ENCODE results near the gene HELZ2. TPM values are rescaled to one million over a fixed set of nuclear protein-coding genes. Genes with fewer than 3 reads are reported as not detected.

Gene HELZ2
- total and polyA plus RNA-seq, 2 experiments from 2014 or later = 5.2 to 48.9 TPM

DNA sequence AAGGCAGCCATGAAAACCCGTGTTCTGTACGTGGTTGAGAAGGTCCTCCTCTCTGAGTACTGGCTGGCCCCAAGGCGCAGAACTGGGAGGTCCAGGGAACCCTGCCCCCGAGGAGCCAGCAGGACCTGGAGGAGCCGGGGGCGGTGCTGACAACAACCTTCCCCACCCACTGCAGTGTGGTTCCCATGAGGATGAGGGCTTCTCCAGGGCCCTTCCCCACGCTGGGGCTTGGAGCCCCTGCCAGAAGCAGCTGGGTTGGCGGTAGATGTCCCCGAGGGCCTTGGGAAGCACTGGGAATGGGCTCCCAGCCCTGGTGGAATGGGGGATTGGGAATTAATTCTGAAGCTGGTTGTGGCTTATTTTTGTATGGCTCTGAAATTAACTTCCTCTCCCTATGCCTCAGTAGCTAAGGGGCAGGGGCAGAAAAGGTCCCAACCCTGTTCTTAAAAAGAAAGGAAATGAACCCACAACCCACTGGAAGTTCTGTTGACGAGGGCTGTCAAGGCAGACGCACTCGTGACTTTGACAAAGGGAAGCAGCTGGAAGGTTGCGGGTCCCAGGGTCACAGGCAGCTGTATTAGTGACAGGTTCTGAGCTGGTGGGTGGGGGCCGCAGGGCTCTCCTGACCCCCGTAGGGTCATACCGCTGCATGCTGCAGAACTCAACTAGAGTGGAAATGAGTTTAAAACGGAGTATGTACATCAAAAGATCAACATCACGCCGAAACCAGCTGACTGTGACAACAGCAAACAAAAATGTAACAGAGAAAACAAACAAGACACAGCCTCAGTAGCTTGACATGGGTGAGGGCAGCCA lies 13.9 kb upstream of the HELZ2 start (continued):
- TF ChIP-seq, protein P1, sequence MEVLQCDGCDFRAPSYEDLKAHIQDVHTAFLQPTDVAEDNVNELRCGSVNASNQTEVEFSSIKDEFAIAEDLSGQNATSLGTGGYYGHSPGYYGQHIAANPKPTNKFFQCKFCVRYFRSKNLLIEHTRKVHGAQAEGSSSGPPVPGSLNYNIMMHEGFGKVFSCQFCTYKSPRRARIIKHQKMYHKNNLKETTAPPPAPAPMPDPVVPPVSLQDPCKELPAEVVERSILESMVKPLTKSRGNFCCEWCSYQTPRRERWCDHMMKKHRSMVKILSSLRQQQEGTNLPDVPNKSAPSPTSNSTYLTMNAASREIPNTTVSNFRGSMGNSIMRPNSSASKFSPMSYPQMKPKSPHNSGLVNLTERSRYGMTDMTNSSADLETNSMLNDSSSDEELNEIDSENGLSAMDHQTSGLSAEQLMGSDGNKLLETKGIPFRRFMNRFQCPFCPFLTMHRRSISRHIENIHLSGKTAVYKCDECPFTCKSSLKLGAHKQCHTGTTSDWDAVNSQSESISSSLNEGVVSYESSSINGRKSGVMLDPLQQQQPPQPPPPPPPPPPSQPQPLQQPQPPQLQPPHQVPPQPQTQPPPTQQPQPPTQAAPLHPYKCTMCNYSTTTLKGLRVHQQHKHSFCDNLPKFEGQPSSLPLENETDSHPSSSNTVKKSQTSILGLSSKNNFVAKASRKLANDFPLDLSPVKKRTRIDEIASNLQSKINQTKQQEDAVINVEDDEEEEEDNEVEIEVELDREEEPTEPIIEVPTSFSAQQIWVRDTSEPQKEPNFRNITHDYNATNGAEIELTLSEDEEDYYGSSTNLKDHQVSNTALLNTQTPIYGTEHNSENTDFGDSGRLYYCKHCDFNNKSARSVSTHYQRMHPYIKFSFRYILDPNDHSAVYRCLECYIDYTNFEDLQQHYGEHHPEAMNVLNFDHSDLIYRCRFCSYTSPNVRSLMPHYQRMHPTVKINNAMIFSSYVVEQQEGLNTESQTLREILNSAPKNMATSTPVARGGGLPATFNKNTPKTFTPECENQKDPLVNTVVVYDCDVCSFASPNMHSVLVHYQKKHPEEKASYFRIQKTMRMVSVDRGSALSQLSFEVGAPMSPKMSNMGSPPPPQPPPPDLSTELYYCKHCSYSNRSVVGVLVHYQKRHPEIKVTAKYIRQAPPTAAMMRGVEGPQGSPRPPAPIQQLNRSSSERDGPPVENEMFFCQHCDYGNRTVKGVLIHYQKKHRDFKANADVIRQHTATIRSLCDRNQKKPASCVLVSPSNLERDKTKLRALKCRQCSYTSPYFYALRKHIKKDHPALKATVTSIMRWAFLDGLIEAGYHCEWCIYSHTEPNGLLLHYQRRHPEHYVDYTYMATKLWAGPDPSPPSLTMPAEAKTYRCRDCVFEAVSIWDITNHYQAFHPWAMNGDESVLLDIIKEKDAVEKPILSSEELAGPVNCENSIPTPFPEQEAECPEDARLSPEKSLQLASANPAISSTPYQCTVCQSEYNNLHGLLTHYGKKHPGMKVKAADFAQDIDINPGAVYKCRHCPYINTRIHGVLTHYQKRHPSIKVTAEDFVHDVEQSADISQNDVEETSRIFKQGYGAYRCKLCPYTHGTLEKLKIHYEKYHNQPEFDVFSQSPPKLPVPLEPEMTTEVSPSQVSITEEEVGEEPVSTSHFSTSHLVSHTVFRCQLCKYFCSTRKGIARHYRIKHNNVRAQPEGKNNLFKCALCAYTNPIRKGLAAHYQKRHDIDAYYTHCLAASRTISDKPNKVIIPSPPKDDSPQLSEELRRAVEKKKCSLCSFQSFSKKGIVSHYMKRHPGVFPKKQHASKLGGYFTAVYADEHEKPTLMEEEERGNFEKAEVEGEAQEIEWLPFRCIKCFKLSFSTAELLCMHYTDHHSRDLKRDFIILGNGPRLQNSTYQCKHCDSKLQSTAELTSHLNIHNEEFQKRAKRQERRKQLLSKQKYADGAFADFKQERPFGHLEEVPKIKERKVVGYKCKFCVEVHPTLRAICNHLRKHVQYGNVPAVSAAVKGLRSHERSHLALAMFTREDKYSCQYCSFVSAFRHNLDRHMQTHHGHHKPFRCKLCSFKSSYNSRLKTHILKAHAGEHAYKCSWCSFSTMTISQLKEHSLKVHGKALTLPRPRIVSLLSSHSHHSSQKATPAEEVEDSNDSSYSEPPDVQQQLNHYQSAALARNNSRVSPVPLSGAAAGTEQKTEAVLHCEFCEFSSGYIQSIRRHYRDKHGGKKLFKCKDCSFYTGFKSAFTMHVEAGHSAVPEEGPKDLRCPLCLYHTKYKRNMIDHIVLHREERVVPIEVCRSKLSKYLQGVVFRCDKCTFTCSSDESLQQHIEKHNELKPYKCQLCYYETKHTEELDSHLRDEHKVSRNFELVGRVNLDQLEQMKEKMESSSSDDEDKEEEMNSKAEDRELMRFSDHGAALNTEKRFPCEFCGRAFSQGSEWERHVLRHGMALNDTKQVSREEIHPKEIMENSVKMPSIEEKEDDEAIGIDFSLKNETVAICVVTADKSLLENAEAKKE (CRISPR knock-in tag; IDR thresholded peaks at IDR 0.05) = no peak

DNA sequence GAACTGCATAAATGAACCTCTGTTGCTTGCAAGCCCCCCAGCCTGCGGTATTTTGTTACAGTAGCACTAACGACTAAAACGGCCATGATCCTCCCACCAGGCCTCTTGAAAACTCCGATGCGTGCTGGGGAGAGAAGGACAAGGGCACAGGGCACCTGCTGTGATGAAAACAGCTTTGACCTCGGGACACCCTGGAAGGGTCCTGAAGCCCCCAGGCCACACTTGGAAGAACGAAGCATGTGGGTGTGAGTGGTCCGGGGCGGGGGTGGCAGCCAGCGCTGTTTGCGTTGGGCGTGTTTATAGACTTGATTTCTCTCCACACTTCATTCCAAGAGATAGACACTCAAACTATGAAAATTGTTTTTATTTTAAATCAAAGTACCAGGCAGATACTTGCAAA lies 13.2 kb upstream of the HELZ2 start:
- H3K9me2 ChIP-seq (ENCODE audit: insufficient read depth) = no peaks in the 10 kb centered on the region
- H3K27ac ChIP-seq (ENCODE audit: low read depth) = no peak overlapping the region
- no peaks in the 10 kb centered on the region for H4K20me1 ChIP-seq (replicated peaks; ENCODE audit: insufficient read depth)
- no peak overlapping the region for H2AFZ ChIP-seq
- Mint-ChIP-seq H3K4me3 (no peak overlapping the region), H3K4me1 (no peaks in the 10 kb centered on the region), H3K27me3 (ENCODE audit: insufficient read depth, low read depth, poor library complexity) (peaks cover 8% of the 10 kb centered on the region), H3K9me3 (no peaks in the 10 kb centered on the region), H3K36me3 (ENCODE audit: low read depth) (peaks cover 12% of the 10 kb centered on the region), H3K27ac (no peak overlapping the region)
- 0 out of 2 replicates have a peak, but pooled peaks cover 2% of the 10 kb centered on the region for H3F3A ChIP-seq (replicated peaks; ENCODE audit: low read depth)
- DNase-seq (ENCODE audit: low spot score) (no peak), ATAC-seq (no peak)
- no peaks in the 10 kb centered on the region for H3K36me3 ChIP-seq (ENCODE audit: insufficient read depth)
- no peak overlapping the region for H3K4me3 ChIP-seq
- no peaks in the 10 kb centered on the region for H3K4me1 ChIP-seq (ENCODE audit: insufficient read depth)
- no peak overlapping the region for H3K4me2 ChIP-seq
- H3K27me3 ChIP-seq (ENCODE audit: insufficient read depth) = no peaks in the 10 kb centered on the region
- H3K79me2 ChIP-seq (replicated peaks; ENCODE audit: insufficient read depth) = no peaks in the 10 kb centered on the region
- TF ChIP-seq POLR2AphosphoS5 (IDR thresholded peaks at IDR 0.05; ENCODE audit: low read depth) (no peak), ZNF114 (CRISPR knock-in tag; IDR thresholded peaks at IDR 0.05) (no peak), EZH2 (IDR thresholded peaks at IDR 0.05; ENCODE audit: low read depth, unreplicated experiment) (no peak), EZH2phosphoT487 (IDR thresholded peaks at IDR 0.05; ENCODE audit: unreplicated experiment) (no peak), CREB1 (CRISPR knock-in tag; IDR thresholded peaks at IDR 0.05; ENCODE audit: low read depth) (no peak), JUNB (IDR thresholded peaks at IDR 0.05; ENCODE audit: unreplicated experiment) (no peak), ZNF331 (CRISPR knock-in tag; IDR thresholded peaks at IDR 0.05; ENCODE audit: low read depth) (no peak)
- TF ChIP-seq, protein P2, sequence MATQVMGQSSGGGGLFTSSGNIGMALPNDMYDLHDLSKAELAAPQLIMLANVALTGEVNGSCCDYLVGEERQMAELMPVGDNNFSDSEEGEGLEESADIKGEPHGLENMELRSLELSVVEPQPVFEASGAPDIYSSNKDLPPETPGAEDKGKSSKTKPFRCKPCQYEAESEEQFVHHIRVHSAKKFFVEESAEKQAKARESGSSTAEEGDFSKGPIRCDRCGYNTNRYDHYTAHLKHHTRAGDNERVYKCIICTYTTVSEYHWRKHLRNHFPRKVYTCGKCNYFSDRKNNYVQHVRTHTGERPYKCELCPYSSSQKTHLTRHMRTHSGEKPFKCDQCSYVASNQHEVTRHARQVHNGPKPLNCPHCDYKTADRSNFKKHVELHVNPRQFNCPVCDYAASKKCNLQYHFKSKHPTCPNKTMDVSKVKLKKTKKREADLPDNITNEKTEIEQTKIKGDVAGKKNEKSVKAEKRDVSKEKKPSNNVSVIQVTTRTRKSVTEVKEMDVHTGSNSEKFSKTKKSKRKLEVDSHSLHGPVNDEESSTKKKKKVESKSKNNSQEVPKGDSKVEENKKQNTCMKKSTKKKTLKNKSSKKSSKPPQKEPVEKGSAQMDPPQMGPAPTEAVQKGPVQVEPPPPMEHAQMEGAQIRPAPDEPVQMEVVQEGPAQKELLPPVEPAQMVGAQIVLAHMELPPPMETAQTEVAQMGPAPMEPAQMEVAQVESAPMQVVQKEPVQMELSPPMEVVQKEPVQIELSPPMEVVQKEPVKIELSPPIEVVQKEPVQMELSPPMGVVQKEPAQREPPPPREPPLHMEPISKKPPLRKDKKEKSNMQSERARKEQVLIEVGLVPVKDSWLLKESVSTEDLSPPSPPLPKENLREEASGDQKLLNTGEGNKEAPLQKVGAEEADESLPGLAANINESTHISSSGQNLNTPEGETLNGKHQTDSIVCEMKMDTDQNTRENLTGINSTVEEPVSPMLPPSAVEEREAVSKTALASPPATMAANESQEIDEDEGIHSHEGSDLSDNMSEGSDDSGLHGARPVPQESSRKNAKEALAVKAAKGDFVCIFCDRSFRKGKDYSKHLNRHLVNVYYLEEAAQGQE (IDR thresholded peaks at IDR 0.05; ENCODE audit: unreplicated experiment) = no peak
- TF ChIP-seq, protein P3, sequence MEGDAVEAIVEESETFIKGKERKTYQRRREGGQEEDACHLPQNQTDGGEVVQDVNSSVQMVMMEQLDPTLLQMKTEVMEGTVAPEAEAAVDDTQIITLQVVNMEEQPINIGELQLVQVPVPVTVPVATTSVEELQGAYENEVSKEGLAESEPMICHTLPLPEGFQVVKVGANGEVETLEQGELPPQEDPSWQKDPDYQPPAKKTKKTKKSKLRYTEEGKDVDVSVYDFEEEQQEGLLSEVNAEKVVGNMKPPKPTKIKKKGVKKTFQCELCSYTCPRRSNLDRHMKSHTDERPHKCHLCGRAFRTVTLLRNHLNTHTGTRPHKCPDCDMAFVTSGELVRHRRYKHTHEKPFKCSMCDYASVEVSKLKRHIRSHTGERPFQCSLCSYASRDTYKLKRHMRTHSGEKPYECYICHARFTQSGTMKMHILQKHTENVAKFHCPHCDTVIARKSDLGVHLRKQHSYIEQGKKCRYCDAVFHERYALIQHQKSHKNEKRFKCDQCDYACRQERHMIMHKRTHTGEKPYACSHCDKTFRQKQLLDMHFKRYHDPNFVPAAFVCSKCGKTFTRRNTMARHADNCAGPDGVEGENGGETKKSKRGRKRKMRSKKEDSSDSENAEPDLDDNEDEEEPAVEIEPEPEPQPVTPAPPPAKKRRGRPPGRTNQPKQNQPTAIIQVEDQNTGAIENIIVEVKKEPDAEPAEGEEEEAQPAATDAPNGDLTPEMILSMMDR (conservative IDR thresholded peaks at IDR 0.05; ENCODE audit: low read depth in 2 of 2) = no peak
